HCT116 (cell line): ENCODE measurements around the gene SORCS2.

Experiments used
- CTCF ChIP-seq, 3 experiments: fragments of 200-600 bp in 1 of 3; sonication (generic) in 1 of 3; IDR thresholded peaks in 2 of 3; conservative IDR thresholded peaks in 1 of 3; 2 replicates each; pipeline ENCODE4 v1.5.1; 2012 to 2017; ENCODE audit warnings: low read depth in 2 of 3, low read length in 2 of 3, antibody characterized with exemption in 1 of 3, borderline replicate concordance in 1 of 3, control low read depth in 1 of 3, mild to moderate bottlenecking in 1 of 3, mixed read lengths in 1 of 3, mixed run types in 1 of 3, moderate library complexity in 1 of 3; ENCODE audit not compliant: insufficient read depth in 1 of 3
- EGR1 ChIP-seq: IDR thresholded peaks from 2 replicates; pipeline ENCODE4 v1.6.1; 2012; ENCODE audit warnings: low read depth
- EZH2 ChIP-seq: fragments of 200-600 bp; sonication (generic); IDR thresholded peaks from 2 replicates; pipeline ENCODE4 v1.6.1; 2017; ENCODE audit warnings: antibody characterized with exemption, mixed run types
- POLR2A ChIP-seq: IDR thresholded peaks from 2 replicates; pipeline ENCODE4 v1.7.0; 2011; ENCODE audit warnings: borderline replicate concordance; ENCODE audit not compliant: insufficient read depth, insufficient read length; ENCODE audit errors: extremely low read depth

GRCh38 chr4:7675136-7675535, 482.8 kb downstream of the SORCS2 start:
- TF ChIP-seq EGR1 (no peak), CTCF (IDR thresholded peaks at IDR 0.05 in 2 of 3, conservative IDR thresholded peaks at IDR 0.05 in 1 of 3; ENCODE audit: borderline replicate concordance in 1 of 3, insufficient read depth in 1 of 3, low read depth in 2 of 3, low read length in 2 of 3) (no peak), EZH2 (no peak), POLR2A (no peak)
